Osteoblast (primary cell): ENCODE results near the gene KCNC2. TPM values are rescaled to one million over a fixed set of nuclear protein-coding genes. Genes with fewer than 3 reads are reported as not detected.

Source experiments
- DNase-seq: peaks from one replicate; pipeline ENCODE4 v3.0.0; 2011; ENCODE audit warnings: low spot score, mixed read lengths; ENCODE audit not compliant: insufficient read length; ENCODE audit errors: missing footprints
- H2AFZ ChIP-seq: 2 replicates; pipeline ENCODE4 v1.6.0; 2011; ENCODE audit warnings: mild to moderate bottlenecking, low read length
- H3K27ac ChIP-seq: 2 replicates; pipeline ENCODE4 v1.5.1; 2011; ENCODE audit warnings: mild to moderate bottlenecking, low read depth, low read length, moderate library complexity
- H3K27me3 ChIP-seq: 2 replicates; pipeline ENCODE4 v1.6.0; 2012; ENCODE audit warnings: mild to moderate bottlenecking, control low read depth, inconsistent platforms, low read length, moderate library complexity; ENCODE audit not compliant: insufficient read depth
- H3K36me3 ChIP-seq: 2 replicates; pipeline ENCODE4 v1.5.1; 2011; ENCODE audit warnings: mild to moderate bottlenecking, low read length, control low read depth, moderate library complexity; ENCODE audit not compliant: insufficient read depth
- H3K4me1 ChIP-seq: 2 replicates; pipeline ENCODE4 v1.5.1; 2011; ENCODE audit warnings: mild to moderate bottlenecking, low read length, control low read depth, moderate library complexity; ENCODE audit not compliant: insufficient read depth
- H3K4me2 ChIP-seq: 2 replicates; pipeline ENCODE4 v1.6.0; 2011; ENCODE audit warnings: mild to moderate bottlenecking, low read length; ENCODE audit not compliant: insufficient read depth
- H3K4me3 ChIP-seq: fragments of 200-600 bp; sonication (generic); 3 replicates; pipeline ENCODE4 v1.5.1; 2012; ENCODE audit warnings: mild to moderate bottlenecking, low read length, inconsistent platforms; ENCODE audit not compliant: insufficient read depth
- H3K79me2 ChIP-seq: 2 replicates; pipeline ENCODE4 v1.6.0; 2012; ENCODE audit warnings: mild to moderate bottlenecking, low read length, control low read depth, inconsistent platforms; ENCODE audit not compliant: insufficient read depth
- H3K9me3 ChIP-seq: 2 replicates; pipeline ENCODE4 v1.5.1; 2011; ENCODE audit warnings: low read depth, low read length, control low read depth
- H4K20me1 ChIP-seq: 2 replicates; pipeline ENCODE4 v1.6.0; 2012; ENCODE audit warnings: mild to moderate bottlenecking, low read length, control low read depth; ENCODE audit not compliant: insufficient read depth
- total RNA-seq: library from RNA; depleted of rRNA; stranded (reverse); fragments of >200 nt; gene quantifications from 2 replicates; pipeline ENCODE4 v1.2.3, GENCODE V29; 2012
- TF ChIP-seq, protein P1 (sequence below): IDR thresholded peaks from 2 replicates; pipeline ENCODE4 v1.5.1; 2011; ENCODE audit warnings: mild to moderate bottlenecking, low read depth, low read length, moderate library complexity; ENCODE audit errors: extremely low read depth

Gene KCNC2
- total RNA-seq, 1 donor = not detected

DNA sequence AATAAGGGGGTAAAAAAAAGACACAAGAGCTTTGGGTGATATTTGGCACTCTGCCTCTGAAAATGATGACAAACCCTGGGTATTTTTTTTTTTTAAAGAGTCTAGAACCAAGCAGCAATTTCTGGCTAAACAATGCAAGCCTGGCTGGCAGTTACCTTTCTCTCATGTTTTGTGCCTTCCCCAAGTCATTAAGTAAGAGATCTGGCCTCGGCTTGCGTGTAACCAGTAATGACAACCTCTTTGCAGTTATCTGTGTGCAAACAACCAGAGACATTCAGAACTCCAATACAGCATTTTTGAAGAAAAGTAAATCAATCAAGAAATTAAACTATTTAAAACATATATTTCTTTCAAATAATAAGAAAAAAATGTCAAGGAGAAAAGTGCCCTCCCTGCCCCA is 167.5 kb downstream of the KCNC2 start:
- Histone ChIP-seq H3K4me3 (no peak overlapping the region), H3K9me3 (no peaks in the 10 kb centered on the region), H3K79me2 (no peaks in the 10 kb centered on the region), H3K4me2 (no peak overlapping the region), H3K36me3 (no peaks in the 10 kb centered on the region), H3K27ac (no peak overlapping the region), H3K27me3 (no peaks in the 10 kb centered on the region), H2AFZ (no peak overlapping the region), H3K4me1 (no peaks in the 10 kb centered on the region), H4K20me1 (no peaks in the 10 kb centered on the region)
- no peak for DNase-seq
- TF ChIP-seq, protein P1, sequence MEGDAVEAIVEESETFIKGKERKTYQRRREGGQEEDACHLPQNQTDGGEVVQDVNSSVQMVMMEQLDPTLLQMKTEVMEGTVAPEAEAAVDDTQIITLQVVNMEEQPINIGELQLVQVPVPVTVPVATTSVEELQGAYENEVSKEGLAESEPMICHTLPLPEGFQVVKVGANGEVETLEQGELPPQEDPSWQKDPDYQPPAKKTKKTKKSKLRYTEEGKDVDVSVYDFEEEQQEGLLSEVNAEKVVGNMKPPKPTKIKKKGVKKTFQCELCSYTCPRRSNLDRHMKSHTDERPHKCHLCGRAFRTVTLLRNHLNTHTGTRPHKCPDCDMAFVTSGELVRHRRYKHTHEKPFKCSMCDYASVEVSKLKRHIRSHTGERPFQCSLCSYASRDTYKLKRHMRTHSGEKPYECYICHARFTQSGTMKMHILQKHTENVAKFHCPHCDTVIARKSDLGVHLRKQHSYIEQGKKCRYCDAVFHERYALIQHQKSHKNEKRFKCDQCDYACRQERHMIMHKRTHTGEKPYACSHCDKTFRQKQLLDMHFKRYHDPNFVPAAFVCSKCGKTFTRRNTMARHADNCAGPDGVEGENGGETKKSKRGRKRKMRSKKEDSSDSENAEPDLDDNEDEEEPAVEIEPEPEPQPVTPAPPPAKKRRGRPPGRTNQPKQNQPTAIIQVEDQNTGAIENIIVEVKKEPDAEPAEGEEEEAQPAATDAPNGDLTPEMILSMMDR = no peak

DNA sequence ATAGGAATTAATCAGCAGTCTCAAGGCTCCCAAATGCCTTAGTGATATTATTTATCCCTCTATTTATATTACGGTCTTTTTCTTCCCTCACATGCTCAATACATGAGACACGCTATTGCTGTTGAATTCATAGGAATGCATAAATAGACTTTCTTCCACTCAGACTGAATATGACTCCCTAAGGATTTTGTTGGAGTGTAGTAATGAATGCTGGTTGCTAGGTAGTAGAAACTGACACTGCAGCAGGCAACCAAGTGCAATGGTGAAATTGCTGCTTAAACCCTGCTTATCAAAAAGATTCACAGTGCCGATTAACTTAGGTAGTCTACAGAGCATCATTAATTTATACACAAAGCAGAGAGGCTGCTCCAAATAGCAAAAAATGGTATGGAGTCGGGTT is 168.2 kb downstream of the KCNC2 start:
- H3K4me1 ChIP-seq = no peaks in the 10 kb centered on the region
- no peaks in the 10 kb centered on the region for H3K36me3 ChIP-seq
- H3K4me2 ChIP-seq = no peak overlapping the region
- no peak for DNase-seq
- no peak overlapping the region for H2AFZ ChIP-seq
- H3K27me3 ChIP-seq = no peaks in the 10 kb centered on the region
- no peak overlapping the region for H3K27ac ChIP-seq
- H3K4me3 ChIP-seq = no peak overlapping the region
- no peaks in the 10 kb centered on the region for H3K9me3 ChIP-seq
- no peaks in the 10 kb centered on the region for H3K79me2 ChIP-seq
- H4K20me1 ChIP-seq = no peaks in the 10 kb centered on the region
- TF ChIP-seq, protein P1 = no peak

DNA sequence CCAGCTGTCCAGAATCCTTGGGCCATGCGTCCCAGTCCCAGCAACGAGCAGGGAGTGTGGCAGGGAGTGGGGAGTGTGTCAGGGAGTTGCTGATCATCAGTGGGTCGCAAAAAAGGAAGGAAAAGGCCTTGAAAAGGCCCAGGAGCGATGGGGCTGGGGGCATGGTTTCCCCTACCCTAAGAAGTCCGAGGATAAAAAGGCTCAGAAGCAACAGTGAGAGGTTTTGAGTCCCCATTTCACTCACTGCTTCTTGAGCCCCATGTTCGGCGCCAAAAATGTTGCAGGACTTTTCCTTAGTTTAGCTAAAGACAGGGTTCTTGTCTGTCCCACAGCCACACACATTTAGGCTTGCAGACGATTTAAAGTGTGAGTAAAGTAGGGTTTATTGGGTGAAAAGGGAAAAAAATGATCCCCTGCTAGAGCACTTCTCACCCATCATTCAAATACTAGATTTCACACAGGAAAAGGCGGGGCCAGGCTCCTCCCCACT is 189.5 kb downstream of the KCNC2 start:
- Histone ChIP-seq H3K27ac (no peak overlapping the region), H3K4me1 (no peaks in the 10 kb centered on the region), H3K36me3 (no peaks in the 10 kb centered on the region), H3K79me2 (no peaks in the 10 kb centered on the region), H2AFZ (no peak overlapping the region), H3K9me3 (peaks cover 12% of the 10 kb centered on the region), H4K20me1 (no peaks in the 10 kb centered on the region), H3K4me3 (no peak overlapping the region), H3K4me2 (no peak overlapping the region), H3K27me3 (no peaks in the 10 kb centered on the region)
- DNase-seq = no peak
- TF ChIP-seq, protein P1 = no peak

DNA sequence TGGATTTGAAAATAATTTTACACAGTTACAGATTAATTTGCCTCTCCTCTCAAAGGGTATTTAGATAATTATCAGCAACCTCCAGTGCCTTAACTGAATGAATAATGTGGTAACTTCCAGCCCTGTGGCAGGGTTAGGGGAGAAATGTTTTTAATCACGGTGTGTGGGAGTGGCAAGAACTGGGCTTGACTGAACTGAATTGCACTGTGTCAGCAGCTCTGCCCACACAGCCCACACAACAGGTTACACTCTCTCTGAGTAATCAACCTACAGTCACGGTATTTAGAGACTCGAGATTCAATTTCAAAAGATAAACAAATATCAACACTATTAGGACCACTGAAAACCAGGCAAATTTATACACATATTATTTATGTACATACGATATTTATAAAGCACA is 198.5 kb downstream of the KCNC2 start:
- Histone ChIP-seq H3K27me3 (no peaks in the 10 kb centered on the region), H3K9me3 (no peaks in the 10 kb centered on the region), H3K4me3 (no peak overlapping the region), H3K79me2 (no peaks in the 10 kb centered on the region), H3K4me1 (no peaks in the 10 kb centered on the region), H3K27ac (no peak overlapping the region), H3K4me2 (no peak overlapping the region), H4K20me1 (no peaks in the 10 kb centered on the region), H3K36me3 (no peaks in the 10 kb centered on the region), H2AFZ (no peak overlapping the region)
- TF ChIP-seq, protein P1 = no peak
- no peak for DNase-seq
